Measurements from ENCODE around the gene SMNDC1.
"Not testable (repeated sequence)": the region's sequence is repeated elsewhere in the genome, so short reads cannot be mapped to it uniquely, and the experiment has no call there.

Gene SMNDC1

GRCh38 chr10:110273474-110273873, 31.2 kb downstream of the SMNDC1 start:
- H3K27ac ChIP-seq (ENCODE audit: insufficient read depth, low read depth, low read length, poor library complexity, severe bottlenecking) = no peak overlapping the region
- 96% methylated on average over 4 of the region's 4 CpGs for WGBS, 2 experiments
- no peaks in the 10 kb centered on the region for H3K9me3 ChIP-seq (ENCODE audit: control insufficient read depth, low read length)
- H3K27me3 ChIP-seq (ENCODE audit: control insufficient read depth, insufficient read depth, low read length, poor library complexity, severe bottlenecking) = no peaks in the 10 kb centered on the region
- no peak overlapping the region for H3K4me3 ChIP-seq (ENCODE audit: insufficient read depth, low read depth, low read length)
- H3K4me1 ChIP-seq (ENCODE audit: control insufficient read depth, insufficient read depth, low read length) = no peaks in the 10 kb centered on the region
- no peaks in the 10 kb centered on the region for H3K36me3 ChIP-seq (ENCODE audit: control insufficient read depth, insufficient read depth, low read length)

GRCh38 chr10:110272995-110273394, 31.7 kb downstream of the SMNDC1 start:
- not testable (repeated sequence) for H3K27ac ChIP-seq (ENCODE audit: insufficient read depth, low read depth, low read length, poor library complexity, severe bottlenecking); H3K9me3 ChIP-seq (ENCODE audit: control insufficient read depth, low read length); H3K4me1 ChIP-seq (ENCODE audit: control insufficient read depth, insufficient read depth, low read length); H3K27me3 ChIP-seq (ENCODE audit: control insufficient read depth, insufficient read depth, low read length, poor library complexity, severe bottlenecking); H3K36me3 ChIP-seq (ENCODE audit: control insufficient read depth, insufficient read depth, low read length); H3K4me3 ChIP-seq (ENCODE audit: insufficient read depth, low read depth, low read length)
- WGBS, 2 experiments = 91 to 93% methylated on average over 15 of the region's 15 CpGs

DNA sequence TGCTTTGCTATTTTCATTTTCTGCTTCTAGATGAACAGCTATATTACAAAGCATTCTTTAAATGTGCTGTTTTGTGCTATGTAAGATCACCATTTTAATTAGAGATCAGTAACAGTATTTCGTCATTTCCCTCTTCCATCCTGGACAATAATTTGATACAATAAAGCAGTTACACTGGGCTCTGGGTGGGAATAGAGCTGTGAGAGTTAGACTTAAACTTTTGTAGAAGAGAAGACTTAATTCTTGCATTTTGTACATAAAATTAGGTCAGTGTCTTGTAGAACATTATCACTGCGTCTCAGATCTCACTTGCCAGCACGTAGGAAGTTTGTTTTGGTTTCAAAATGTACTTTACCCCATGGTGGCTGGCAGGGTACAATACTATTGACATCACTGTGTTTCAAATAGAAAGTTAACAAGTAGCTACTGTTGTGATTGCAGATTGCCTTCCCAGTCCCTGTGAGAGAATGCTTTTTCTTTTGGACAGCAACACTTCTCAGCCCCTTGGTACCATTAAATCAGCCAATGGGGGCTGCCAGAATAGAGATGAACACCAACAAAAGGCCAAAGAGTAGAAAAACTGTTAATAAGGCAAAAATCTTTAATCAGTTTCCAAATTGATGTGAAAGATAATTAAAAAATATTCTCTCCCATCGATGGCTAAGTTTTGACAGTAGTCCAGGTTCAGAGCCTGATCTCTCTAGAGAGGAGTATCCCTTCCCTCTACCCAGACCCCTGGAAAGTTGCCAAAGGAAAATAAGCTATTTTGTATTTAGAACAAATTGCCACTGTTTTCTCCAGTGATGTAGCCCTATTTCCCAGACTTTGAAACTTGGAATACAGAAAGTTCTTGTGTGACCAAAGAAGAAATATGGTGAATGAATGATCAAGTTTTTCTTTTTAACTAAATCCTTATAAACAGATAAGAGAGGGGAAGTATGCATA, 35.1 kb downstream of the SMNDC1 start:
- 84 to 88% methylated on average over 3 of the region's 4 CpGs for WGBS, 2 experiments
- no peaks in the 10 kb centered on the region for H3K4me1 ChIP-seq (ENCODE audit: control insufficient read depth, insufficient read depth, low read length)
- H3K27ac ChIP-seq (ENCODE audit: insufficient read depth, low read depth, low read length, poor library complexity, severe bottlenecking) = no peak overlapping the region
- H3K36me3 ChIP-seq (ENCODE audit: control insufficient read depth, insufficient read depth, low read length) = no peaks in the 10 kb centered on the region
- no peaks in the 10 kb centered on the region for H3K9me3 ChIP-seq (ENCODE audit: control insufficient read depth, low read length)
- no peak overlapping the region for H3K4me3 ChIP-seq (ENCODE audit: insufficient read depth, low read depth, low read length)
- H3K27me3 ChIP-seq (ENCODE audit: control insufficient read depth, insufficient read depth, low read length, poor library complexity, severe bottlenecking) = no peaks in the 10 kb centered on the region

DNA sequence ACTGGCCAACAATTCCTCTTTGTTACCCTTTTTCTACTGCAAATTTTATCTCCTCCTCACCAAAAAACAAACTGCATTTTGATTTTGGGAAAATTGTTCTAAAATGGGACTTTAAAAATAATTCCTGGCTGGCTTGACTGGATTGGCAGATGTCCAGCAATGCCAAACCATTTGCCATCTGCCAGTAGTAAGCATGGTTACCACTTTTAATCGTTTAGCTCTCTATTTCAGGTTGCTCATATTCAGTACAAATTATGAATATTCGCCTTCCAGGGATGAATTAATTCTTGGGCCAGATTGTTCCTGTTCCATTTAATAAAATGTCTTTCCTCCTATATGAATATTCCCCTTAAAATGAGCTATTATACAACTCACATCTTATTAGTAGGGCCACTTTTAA, 35.7 kb downstream of the SMNDC1 start:
- 93 to 96% methylated on average over 2 of the region's 2 CpGs for WGBS, 2 experiments
- no peaks in the 10 kb centered on the region for H3K36me3 ChIP-seq (ENCODE audit: control insufficient read depth, insufficient read depth, low read length)
- no peaks in the 10 kb centered on the region for H3K9me3 ChIP-seq (ENCODE audit: control insufficient read depth, low read length)
- no peaks in the 10 kb centered on the region for H3K4me1 ChIP-seq (ENCODE audit: control insufficient read depth, insufficient read depth, low read length)
- H3K27ac ChIP-seq (ENCODE audit: insufficient read depth, low read depth, low read length, poor library complexity, severe bottlenecking) = no peak overlapping the region
- H3K4me3 ChIP-seq (ENCODE audit: insufficient read depth, low read depth, low read length) = no peak overlapping the region
- no peaks in the 10 kb centered on the region for H3K27me3 ChIP-seq (ENCODE audit: control insufficient read depth, insufficient read depth, low read length, poor library complexity, severe bottlenecking)

GRCh38 chr10:110268442-110268841, 36.3 kb downstream of the SMNDC1 start:
- Histone ChIP-seq H3K4me3 (ENCODE audit: insufficient read depth, low read depth, low read length) (no peak overlapping the region), H3K4me1 (ENCODE audit: control insufficient read depth, insufficient read depth, low read length) (no peaks in the 10 kb centered on the region), H3K27ac (ENCODE audit: insufficient read depth, low read depth, low read length, poor library complexity, severe bottlenecking) (no peak overlapping the region), H3K27me3 (ENCODE audit: control insufficient read depth, insufficient read depth, low read length, poor library complexity, severe bottlenecking) (no peaks in the 10 kb centered on the region), H3K36me3 (ENCODE audit: control insufficient read depth, insufficient read depth, low read length) (no peaks in the 10 kb centered on the region), H3K9me3 (ENCODE audit: control insufficient read depth, low read length) (no peaks in the 10 kb centered on the region)

DNA sequence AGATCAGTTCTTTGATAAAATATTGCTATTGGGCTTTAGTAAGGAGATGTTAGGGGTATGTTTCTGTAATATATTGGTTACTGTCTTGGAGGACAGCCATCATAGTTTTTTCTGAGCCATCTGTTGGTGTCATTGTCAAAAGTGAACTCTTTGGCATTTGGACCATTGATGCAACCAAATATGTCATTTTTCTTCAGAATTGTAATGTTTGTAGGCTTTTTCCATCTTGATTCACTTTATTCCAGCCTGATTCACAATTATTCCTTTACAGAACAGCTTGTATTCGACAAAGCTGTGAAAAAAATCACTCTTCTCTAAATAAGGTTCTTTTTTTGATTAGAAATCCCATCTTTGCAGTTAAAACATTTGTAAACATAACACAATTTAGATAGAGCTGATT, 37.4 kb downstream of the SMNDC1 start:
- Histone ChIP-seq H3K4me3 (ENCODE audit: insufficient read depth, low read depth, low read length) (no peak overlapping the region), H3K27ac (ENCODE audit: insufficient read depth, low read depth, low read length, poor library complexity, severe bottlenecking) (no peak overlapping the region), H3K27me3 (ENCODE audit: control insufficient read depth, insufficient read depth, low read length, poor library complexity, severe bottlenecking) (no peaks in the 10 kb centered on the region), H3K4me1 (ENCODE audit: control insufficient read depth, insufficient read depth, low read length) (no peaks in the 10 kb centered on the region), H3K9me3 (ENCODE audit: control insufficient read depth, low read length) (no peaks in the 10 kb centered on the region), H3K36me3 (ENCODE audit: control insufficient read depth, insufficient read depth, low read length) (no peaks in the 10 kb centered on the region)
- WGBS, 2 experiments = 86 to 91% methylated on average over 1 of the region's 1 CpG

GRCh38 chr10:110265573-110266193, 39.0 kb downstream of the SMNDC1 start:
- H3K27ac ChIP-seq (ENCODE audit: insufficient read depth, low read depth, low read length, poor library complexity, severe bottlenecking) = no peak overlapping the region
- no peak overlapping the region for H3K4me3 ChIP-seq (ENCODE audit: insufficient read depth, low read depth, low read length)
- H3K9me3 ChIP-seq (ENCODE audit: control insufficient read depth, low read length) = no peaks in the 10 kb centered on the region
- WGBS, 2 experiments = 93% methylated on average over 4 of the region's 4 CpGs
- no peaks in the 10 kb centered on the region for H3K36me3 ChIP-seq (ENCODE audit: control insufficient read depth, insufficient read depth, low read length)
- H3K27me3 ChIP-seq (ENCODE audit: control insufficient read depth, insufficient read depth, low read length, poor library complexity, severe bottlenecking) = no peaks in the 10 kb centered on the region
- H3K4me1 ChIP-seq (ENCODE audit: control insufficient read depth, insufficient read depth, low read length) = no peaks in the 10 kb centered on the region

DNA sequence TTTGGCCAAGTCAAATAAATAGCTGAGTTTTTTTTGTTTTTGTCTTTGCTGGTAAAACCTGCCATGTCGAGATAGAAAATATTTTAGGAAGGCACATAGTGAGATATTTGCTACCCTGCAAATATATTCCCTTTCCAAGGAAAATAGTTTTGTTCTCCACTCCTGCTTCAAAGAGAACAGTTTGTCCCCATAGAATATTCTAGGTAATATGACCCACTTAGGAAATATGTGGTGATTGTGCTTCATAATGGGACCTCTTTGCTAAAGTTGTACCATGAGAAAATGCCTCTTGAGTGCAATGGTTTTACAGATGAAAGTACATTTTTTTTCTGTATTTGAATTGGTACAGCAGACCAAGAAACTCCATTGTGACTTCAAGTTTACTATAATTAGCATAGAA, 41.6 kb downstream of the SMNDC1 start:
- Histone ChIP-seq H3K27ac (ENCODE audit: insufficient read depth, low read depth, low read length, poor library complexity, severe bottlenecking) (no peak overlapping the region), H3K4me1 (ENCODE audit: control insufficient read depth, insufficient read depth, low read length) (no peaks in the 10 kb centered on the region), H3K36me3 (ENCODE audit: control insufficient read depth, insufficient read depth, low read length) (no peaks in the 10 kb centered on the region), H3K4me3 (ENCODE audit: insufficient read depth, low read depth, low read length) (no peak overlapping the region), H3K27me3 (ENCODE audit: control insufficient read depth, insufficient read depth, low read length, poor library complexity, severe bottlenecking) (no peaks in the 10 kb centered on the region), H3K9me3 (ENCODE audit: control insufficient read depth, low read length) (no peaks in the 10 kb centered on the region)
- whole genome bisulfite sequencing, 2 experiments = 100% methylated on average over 1 of the region's 1 CpG

- no peak overlapping the region for H3K4me3 ChIP-seq (ENCODE audit: insufficient read depth, low read depth, low read length)
- no peaks in the 10 kb centered on the region for H3K9me3 ChIP-seq (ENCODE audit: control insufficient read depth, low read length)
- H3K27me3 ChIP-seq (ENCODE audit: control insufficient read depth, insufficient read depth, low read length, poor library complexity, severe bottlenecking) = no peaks in the 10 kb centered on the region
- WGBS, 2 experiments = 87 to 100% methylated on average over 1 of the region's 1 CpG
- no peak overlapping the region for H3K27ac ChIP-seq (ENCODE audit: insufficient read depth, low read depth, low read length, poor library complexity, severe bottlenecking)
- no peaks in the 10 kb centered on the region for H3K4me1 ChIP-seq (ENCODE audit: control insufficient read depth, insufficient read depth, low read length)
- H3K36me3 ChIP-seq (ENCODE audit: control insufficient read depth, insufficient read depth, low read length) = no peaks in the 10 kb centered on the region
Observed at GRCh38 chr10:110260746-110261477, 43.8 kb downstream of the SMNDC1 start.

- no peaks in the 10 kb centered on the region for H3K27me3 ChIP-seq (ENCODE audit: control insufficient read depth, insufficient read depth, low read length, poor library complexity, severe bottlenecking)
- no peaks in the 10 kb centered on the region for H3K4me1 ChIP-seq (ENCODE audit: control insufficient read depth, insufficient read depth, low read length)
- no peaks in the 10 kb centered on the region for H3K36me3 ChIP-seq (ENCODE audit: control insufficient read depth, insufficient read depth, low read length)
- no peaks in the 10 kb centered on the region for H3K9me3 ChIP-seq (ENCODE audit: control insufficient read depth, low read length)
- no peak overlapping the region for H3K27ac ChIP-seq (ENCODE audit: insufficient read depth, low read depth, low read length, poor library complexity, severe bottlenecking)
- H3K4me3 ChIP-seq (ENCODE audit: insufficient read depth, low read depth, low read length) = no peak overlapping the region
Observed at GRCh38 chr10:110259317-110259716, 45.4 kb downstream of the SMNDC1 start.
